CD4-positive, alpha-beta T cell (primary cell): ENCODE results near the gene SULT4A1. TPM values are rescaled to one million over a fixed set of nuclear protein-coding genes. Genes with fewer than 3 reads are reported as not detected.

Experiments used
- ATAC-seq: fragments of 200-7000 bp; cut with Tn5 transposase; one replicate; pipeline ENCODE4 v1.10.0; 2022; ENCODE audit warnings: mild to moderate bottlenecking; ENCODE audit not compliant: poor library complexity
- CTCF ChIA-PET: fragments of 350-600 bp; sonication (Branson Sonifier 250); formaldehyde crosslinking; loops from one replicate; lab custom pipeline; 2021; ENCODE audit warnings: antibody characterized with exemption, inconsistent platforms; lab: Charles Lee
- POLR2A ChIA-PET: fragments of 350-600 bp; sonication (Branson Sonifier 250); formaldehyde crosslinking; loops from one replicate; lab custom pipeline; 2021; ENCODE audit warnings: antibody characterized with exemption, inconsistent platforms; lab: Charles Lee
- DNase-seq, 14 experiments: peaks; one replicate each; pipeline ENCODE4 v3.0.0-alpha.2; 2013 to 2020; ENCODE audit warnings: mixed read lengths in 2 of 14
- H3K27ac ChIP-seq, 2 donors: one replicate each; pipeline versions ENCODE4 v1.5.1 to v1.7.0; 2013; ENCODE audit warnings: low read length in 2 of 2, low read depth in 1 of 2, mild to moderate bottlenecking in 1 of 2
- H3K27me3 ChIP-seq, 2 experiments: 1 replicate in 1 of 2; 2 replicates in 1 of 2; pipeline versions ENCODE4 v1.6.1 to v1.7.0; 2013; ENCODE audit warnings: low read length in 2 of 2, control low read depth in 1 of 2, mild to moderate bottlenecking in 1 of 2, moderate library complexity in 1 of 2; ENCODE audit not compliant: insufficient read depth in 2 of 2, control insufficient read depth in 1 of 2
- H3K36me3 ChIP-seq: one replicate; pipeline ENCODE4 v1.6.1; 2013; ENCODE audit warnings: low read length, control low read depth; ENCODE audit not compliant: insufficient read depth
- H3K4me1 ChIP-seq: one replicate; pipeline ENCODE4 v1.6.1; 2013; ENCODE audit warnings: low read length, control low read depth; ENCODE audit not compliant: insufficient read depth
- H3K4me3 ChIP-seq: one replicate; pipeline ENCODE4 v1.5.1; 2013; ENCODE audit warnings: mild to moderate bottlenecking, low read length, moderate library complexity
- H3K9me3 ChIP-seq, 2 experiments: 1 replicate in 1 of 2; 2 replicates in 1 of 2; pipeline versions ENCODE4 v1.6.1 to v1.7.0; 2013; ENCODE audit warnings: low read length in 2 of 2, mild to moderate bottlenecking in 2 of 2, control low read depth in 1 of 2, moderate library complexity in 1 of 2; ENCODE audit not compliant: control insufficient read depth in 1 of 2, insufficient read depth in 1 of 2
- H3K27ac Mint-ChIP-seq: one replicate; pipeline ENCODE4 v1.8.0; 2020; ENCODE audit warnings: mixed read lengths
- H3K27me3 Mint-ChIP-seq: one replicate; pipeline ENCODE4 v1.8.0; 2021; ENCODE audit warnings: mixed read lengths
- H3K36me3 Mint-ChIP-seq: one replicate; pipeline ENCODE4 v1.8.0; 2021; ENCODE audit warnings: low read depth, mixed read lengths
- H3K4me1 Mint-ChIP-seq: one replicate; pipeline ENCODE4 v1.8.0; 2021; ENCODE audit warnings: low read depth, mixed read lengths
- H3K4me3 Mint-ChIP-seq: one replicate; pipeline ENCODE4 v1.8.0; 2020; ENCODE audit warnings: mild to moderate bottlenecking, mixed read lengths
- H3K9me3 Mint-ChIP-seq: one replicate; pipeline ENCODE4 v1.8.0; 2020; ENCODE audit warnings: mixed read lengths
- intact Hi-C, 2 experiments: fragments of 100-400 bp; cut with DNase I in 1 of 2; cut with micrococcal nuclease in 1 of 2; formaldehyde crosslinking; loops; one replicate each; pipeline versions ENCODE4 v1.15.1 to v1.9.0; 2023 to 2025; cut with DNase I, micrococcal nuclease
- total RNA-seq, 174 experiments: library from RNA in 2 of 174; stranded (reverse) in 2 of 174; gene quantifications; one replicate each; pipeline ENCODE4 v1.2.3 and lab custom pipeline; 2021 to 2026
- TF ChIP-seq, protein P1 (sequence below): fragments of 200-600 bp; IDR thresholded peaks from one replicate; pipeline ENCODE4 v1.8.0; 2022; ENCODE audit warnings: antibody characterized with exemption, mild to moderate bottlenecking

SULT4A1 gene
- total RNA-seq, 2 experiments from 2014 or later = not detected

DNA sequence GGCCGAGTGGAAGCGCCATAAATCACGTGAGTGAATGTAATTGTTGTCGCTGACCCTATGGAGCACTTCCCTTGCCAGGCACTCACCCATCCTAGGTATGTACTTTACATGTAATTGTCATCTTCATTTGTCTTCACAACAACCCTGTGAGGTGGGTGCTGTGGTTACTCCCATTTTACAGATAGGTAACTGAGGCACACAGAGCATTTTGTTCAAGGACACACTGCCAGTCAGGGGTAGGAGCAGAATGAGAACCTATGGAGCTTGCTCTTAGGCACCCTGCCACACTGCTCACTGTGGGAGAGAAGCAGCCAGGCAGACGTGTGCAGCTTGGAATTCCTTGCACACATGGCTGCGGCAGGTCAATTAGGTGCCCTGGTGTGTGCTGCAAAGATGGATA, 49.4 kb downstream of the SULT4A1 start:
- H3K9me3 ChIP-seq = no peaks in the 10 kb centered on the region
- POLR2A ChIA-PET = no interaction called here
- CTCF ChIA-PET = no interaction called here
- H3K4me3 ChIP-seq = peak overlapping the region; percentile 94
- Mint-ChIP-seq H3K9me3 (no peaks in the 10 kb centered on the region), H3K4me3 (peak overlapping the region; percentile 96), H3K27me3 (no peaks in the 10 kb centered on the region), H3K4me1 (peaks cover 27% of the 10 kb centered on the region), H3K27ac (peak overlapping the region; percentile 88), H3K36me3 (peaks cover 22% of the 10 kb centered on the region)
- H3K36me3 ChIP-seq = no peaks in the 10 kb centered on the region
- H3K27ac ChIP-seq = peak overlapping the region in 1 of 2 donors; percentile 59
- no peak for ATAC-seq
- intact Hi-C loops = loop anchor here in 1 of 2 experiments (1.0 to 10.0 kb wide), 4 partner anchors 142 to 1352 kb away; partner anchors contain the start of genes NUP50, PRR5, RTL6 and SAMM50
- no peak for DNase-seq
- H3K4me1 ChIP-seq = peaks cover 17% of the 10 kb centered on the region
- TF ChIP-seq, protein P1, sequence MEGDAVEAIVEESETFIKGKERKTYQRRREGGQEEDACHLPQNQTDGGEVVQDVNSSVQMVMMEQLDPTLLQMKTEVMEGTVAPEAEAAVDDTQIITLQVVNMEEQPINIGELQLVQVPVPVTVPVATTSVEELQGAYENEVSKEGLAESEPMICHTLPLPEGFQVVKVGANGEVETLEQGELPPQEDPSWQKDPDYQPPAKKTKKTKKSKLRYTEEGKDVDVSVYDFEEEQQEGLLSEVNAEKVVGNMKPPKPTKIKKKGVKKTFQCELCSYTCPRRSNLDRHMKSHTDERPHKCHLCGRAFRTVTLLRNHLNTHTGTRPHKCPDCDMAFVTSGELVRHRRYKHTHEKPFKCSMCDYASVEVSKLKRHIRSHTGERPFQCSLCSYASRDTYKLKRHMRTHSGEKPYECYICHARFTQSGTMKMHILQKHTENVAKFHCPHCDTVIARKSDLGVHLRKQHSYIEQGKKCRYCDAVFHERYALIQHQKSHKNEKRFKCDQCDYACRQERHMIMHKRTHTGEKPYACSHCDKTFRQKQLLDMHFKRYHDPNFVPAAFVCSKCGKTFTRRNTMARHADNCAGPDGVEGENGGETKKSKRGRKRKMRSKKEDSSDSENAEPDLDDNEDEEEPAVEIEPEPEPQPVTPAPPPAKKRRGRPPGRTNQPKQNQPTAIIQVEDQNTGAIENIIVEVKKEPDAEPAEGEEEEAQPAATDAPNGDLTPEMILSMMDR = no peak
- H3K27me3 ChIP-seq = no peaks in the 10 kb centered on the region

DNA sequence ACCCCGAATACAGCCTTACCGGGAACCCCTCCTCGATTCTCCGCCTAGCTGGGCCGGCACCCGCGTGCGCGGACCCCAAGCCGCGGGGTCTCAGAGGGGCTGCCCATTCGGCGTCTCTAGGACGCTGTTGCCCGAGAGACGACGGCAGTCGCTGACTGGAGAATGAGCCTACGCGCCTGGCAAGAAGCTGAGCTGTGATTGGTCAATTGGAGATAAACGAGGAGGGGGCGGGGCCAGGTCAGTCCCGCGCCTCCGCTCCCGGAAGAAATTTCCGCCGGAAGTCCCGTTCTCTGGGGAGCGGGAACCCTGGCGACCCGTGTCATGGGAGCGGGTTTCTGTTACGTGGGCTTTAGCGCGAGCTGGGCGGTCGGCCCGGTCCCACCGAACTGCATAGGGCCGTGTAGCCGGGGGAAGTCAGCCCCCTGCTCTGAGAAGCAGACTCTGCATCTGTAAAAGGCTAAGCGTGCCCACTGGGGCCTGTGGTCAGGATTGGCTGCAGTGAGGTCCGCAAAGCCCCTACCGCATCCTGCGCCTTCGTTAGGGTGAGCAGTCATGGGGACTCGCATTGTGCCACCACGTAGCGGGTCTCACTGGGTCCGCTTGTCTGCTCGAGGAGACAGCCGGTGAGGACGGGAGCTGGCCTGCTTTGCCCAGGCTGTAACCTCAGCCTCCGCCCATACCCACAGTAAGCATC, 50.0 kb downstream of the SULT4A1 start, which contains the start of gene EFCAB6:
EFCAB6 (minus strand) TSS at position 157 of the 694 bp plus-strand sequence. CDS start 29,987 bp downstream, outside the sequence.
- Histone ChIP-seq H3K36me3 (no peaks in the 10 kb centered on the region), H3K27ac (peak within 1 kb of the TSS; percentile 51 to 59), H3K4me1 (peaks cover 17% of the 10 kb centered on the region), H3K4me3 (peak within 1 kb of the TSS; percentile 94), H3K27me3 (no peaks in the 10 kb centered on the region), H3K9me3 (no peaks in the 10 kb centered on the region)
- Mint-ChIP-seq H3K9me3 (no peaks in the 10 kb centered on the region), H3K27me3 (no peaks in the 10 kb centered on the region), H3K36me3 (peaks cover 22% of the 10 kb centered on the region), H3K27ac (peak within 1 kb of the TSS; percentile 88), H3K4me1 (peaks cover 27% of the 10 kb centered on the region), H3K4me3 (peak within 1 kb of the TSS; percentile 96)
- ATAC-seq (peak; percentile 84), DNase-seq (peak; percentile 80 to 96 (median 86))
- ChIA-PET POLR2A (interaction anchor here (0.6 to 1.1 kb wide), 4 partner anchors 143 to 1163 kb away, joined by 3 to 5 read pairs (median 4); partner anchors contain the start of genes CYB5R3 and SAMM50), CTCF (interaction anchor here (0.7 to 0.8 kb wide), 2 partner anchors 873 to 924 kb away, joined by 3 read pairs; no protein-coding TSS in a partner anchor)
- intact Hi-C loops = loop anchor here in 1 of 2 experiments (1.0 to 10.0 kb wide), 4 partner anchors 143 to 1353 kb away; partner anchors contain the start of genes NUP50, PRR5, RTL6 and SAMM50
- TF ChIP-seq, protein P1 = no peak

DNA sequence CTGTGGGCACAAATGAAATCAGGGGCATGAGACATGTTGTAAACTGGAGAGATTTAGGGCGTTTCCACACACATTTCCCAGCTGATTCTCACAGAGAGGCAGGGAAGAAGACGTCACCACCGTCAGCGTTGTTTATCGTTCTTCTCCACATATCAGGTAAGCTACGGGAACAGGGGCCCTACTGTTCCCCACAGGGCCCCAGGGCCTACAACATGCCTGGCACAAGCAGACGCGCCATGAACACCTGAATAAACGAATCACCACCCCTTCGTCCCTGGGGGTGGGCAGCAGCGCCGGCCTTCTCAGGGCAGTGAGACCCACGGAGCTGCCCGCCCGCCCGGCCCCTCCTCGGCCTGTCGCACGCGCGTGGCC, 50.5 kb downstream of the SULT4A1 start:
- CTCF ChIA-PET = interaction anchor here (0.7 to 0.8 kb wide), 2 partner anchors 874 to 925 kb away, joined by 3 read pairs; no protein-coding TSS in a partner anchor
- TF ChIP-seq, protein P1 = no peak
- peak in 1 of 14 experiments; percentile 5 for DNase-seq
- intact Hi-C loops = loop anchor here in 1 of 2 experiments (1.0 to 10.0 kb wide), 4 partner anchors 144 to 1353 kb away; partner anchors contain the start of genes NUP50, PRR5, RTL6 and SAMM50
- Mint-ChIP-seq H3K36me3 (peaks cover 22% of the 10 kb centered on the region), H3K27me3 (no peaks in the 10 kb centered on the region), H3K27ac (peak overlapping the region; percentile 88), H3K4me1 (peaks cover 27% of the 10 kb centered on the region), H3K4me3 (peak overlapping the region; percentile 96), H3K9me3 (no peaks in the 10 kb centered on the region)
- H3K4me3 ChIP-seq = peak overlapping the region; percentile 94
- peaks cover 17% of the 10 kb centered on the region for H3K4me1 ChIP-seq
- no peaks in the 10 kb centered on the region for H3K36me3 ChIP-seq
- H3K27me3 ChIP-seq = no peaks in the 10 kb centered on the region
- ATAC-seq = peak; percentile 41
- peak overlapping the region; percentile 51 to 59 for H3K27ac ChIP-seq
- H3K9me3 ChIP-seq = no peaks in the 10 kb centered on the region
- POLR2A ChIA-PET = interaction anchor here (0.6 to 1.1 kb wide), 4 partner anchors 143 to 1163 kb away, joined by 3 to 5 read pairs (median 4); partner anchors contain the start of genes CYB5R3 and SAMM50
